Mesothelial cell of epicardium (in vitro differentiated cells): ENCODE results near the gene ALAS1. TPM values are rescaled to one million over a fixed set of nuclear protein-coding genes. Genes with fewer than 3 reads are reported as not detected.

Source experiments
- DNase-seq, 2 experiments: peaks; one replicate each; pipeline ENCODE4 v3.0.0; 2021; ENCODE audit warnings: low spot score in 2 of 2; ENCODE audit not compliant: unreplicated experiment in 2 of 2
- H3K27ac Mint-ChIP-seq: 2 replicates; pipeline ENCODE4 v1.8.0; 2021; ENCODE audit warnings: mixed read lengths
- H3K27me3 Mint-ChIP-seq: 2 replicates; pipeline ENCODE4 v1.8.0; 2021; ENCODE audit warnings: low read depth, mixed read lengths
- H3K36me3 Mint-ChIP-seq: 2 replicates; pipeline ENCODE4 v1.8.0; 2021; ENCODE audit warnings: mixed read lengths
- H3K4me1 Mint-ChIP-seq: 2 replicates; pipeline ENCODE4 v1.8.0; 2021; ENCODE audit warnings: mixed read lengths
- H3K4me3 Mint-ChIP-seq: 2 replicates; pipeline ENCODE4 v1.8.0; 2021; ENCODE audit warnings: mild to moderate bottlenecking, moderate library complexity, mixed read lengths
- H3K9me3 Mint-ChIP-seq: 2 replicates; pipeline ENCODE4 v1.8.0; 2021; ENCODE audit warnings: mixed read lengths
- CTCF ChIP-seq: fragments of 200-600 bp; sonication (generic); IDR thresholded peaks from one replicate; pipeline ENCODE4 v1.5.0; 2021; ENCODE audit warnings: antibody characterized with exemption; ENCODE audit not compliant: unreplicated experiment
- total RNA-seq: library from RNA; stranded (reverse); gene quantifications from 3 replicates; pipeline ENCODE4 v1.2.1, GENCODE V29; 2021

Gene ALAS1
- total RNA-seq, 1 donor from 2014 or later, result 32.1 TPM

GRCh38 chr3:52181543-52181942 lies 16.4 kb upstream of the ALAS1 start:
- Mint-ChIP-seq H3K9me3 (no peaks in the 10 kb centered on the region), H3K27me3 (no peaks in the 10 kb centered on the region), H3K4me3 (no peak overlapping the region), H3K4me1 (peaks cover 9% of the 10 kb centered on the region), H3K36me3 (no peaks in the 10 kb centered on the region), H3K27ac (no peak overlapping the region)
- DNase-seq, result no peak
- TF ChIP-seq CTCF, result no peak

GRCh38 chr3:52182196-52182595 lies 15.8 kb upstream of the ALAS1 start:
- no peaks in the 10 kb centered on the region for H3K36me3 Mint-ChIP-seq

GRCh38 chr3:52182691-52183090 lies 15.3 kb upstream of the ALAS1 start:
- no peak for DNase-seq
- Mint-ChIP-seq H3K27me3 (no peaks in the 10 kb centered on the region), H3K36me3 (no peaks in the 10 kb centered on the region), H3K4me1 (peaks cover under 1% of the 10 kb centered on the region), H3K4me3 (no peak overlapping the region), H3K27ac (no peak overlapping the region), H3K9me3 (no peaks in the 10 kb centered on the region)
- TF ChIP-seq CTCF, result no peak

More at GRCh38 chr3:52182196-52182595, 15.8 kb upstream of the ALAS1 start:
- Mint-ChIP-seq H3K4me3 (no peak overlapping the region), H3K9me3 (no peaks in the 10 kb centered on the region), H3K27ac (no peak overlapping the region), H3K27me3 (no peaks in the 10 kb centered on the region), H3K4me1 (peaks cover 5% of the 10 kb centered on the region)
- no peak for DNase-seq
- no peak for TF ChIP-seq CTCF

- no peaks in the 10 kb centered on the region for H3K27me3 Mint-ChIP-seq
- no peaks in the 10 kb centered on the region for H3K9me3 Mint-ChIP-seq
- no peak for TF ChIP-seq CTCF
- H3K27ac Mint-ChIP-seq, result no peak overlapping the region
- no peaks in the 10 kb centered on the region for H3K36me3 Mint-ChIP-seq
- DNase-seq, result no peak
- peaks cover under 1% of the 10 kb centered on the region for H3K4me1 Mint-ChIP-seq
- no peak overlapping the region for H3K4me3 Mint-ChIP-seq
These were observed 14.0 kb upstream of the ALAS1 start for GRCh38 chr3:52183786-52184445.

- no peak for TF ChIP-seq CTCF
These were observed 13.3 kb upstream of the ALAS1 start for GRCh38 chr3:52184690-52185089.

More at GRCh38 chr3:52184690-52185089, 13.3 kb upstream of the ALAS1 start:
- Mint-ChIP-seq H3K36me3 (no peaks in the 10 kb centered on the region), H3K4me3 (no peak overlapping the region), H3K9me3 (no peaks in the 10 kb centered on the region), H3K27ac (no peak overlapping the region), H3K27me3 (no peaks in the 10 kb centered on the region), H3K4me1 (peaks cover 2% of the 10 kb centered on the region)
- DNase-seq, result no peak
